ENCODE measurements around the gene AKT2. TPM values are rescaled to one million over a fixed set of nuclear protein-coding genes. Genes with fewer than 3 reads are reported as not detected.

AKT2 gene
- polyA plus RNA-seq, 2 of the 4 experiments (the other 2 are of a cell fraction): 136 to 159 TPM

GRCh38 chr19:40214936-40215335 lies 70.2 kb downstream of the AKT2 start:
- no peak for DNase-seq (ENCODE audit: low read depth in 1 of 2, low spot score in 1 of 2)
- FAIRE-seq: no peak
- ATAC-seq: no peak
- H3K9me3 ChIP-seq: no peaks in the 10 kb centered on the region
- peaks cover 28% of the 10 kb centered on the region for H3K4me1 ChIP-seq
- no peak overlapping the region for H3K4me2 ChIP-seq
- H3K4me3 ChIP-seq: no peak overlapping the region
- 91% methylated on average over 16 of the region's 22 CpGs for WGBS (ENCODE audit: missing lambda C conversion rate)
- no peak for TF ChIP-seq HOXB13 (CRISPR knock-in tag; IDR thresholded peaks at IDR 0.05; ENCODE audit: low read depth)
- no peak for TF ChIP-seq E2F6 (IDR thresholded peaks at IDR 0.05; ENCODE audit: borderline replicate concordance, low read depth)
- no peak overlapping the region for H3K27ac ChIP-seq
- POLR2A ChIA-PET: no interaction called here
- CTCF ChIA-PET: interaction anchor here (1.0 to 8.0 kb wide), 5 partner anchors 11 to 227 kb away, joined by 3 to 149 read pairs (median 3); no protein-coding TSS in a partner anchor

DNA sequence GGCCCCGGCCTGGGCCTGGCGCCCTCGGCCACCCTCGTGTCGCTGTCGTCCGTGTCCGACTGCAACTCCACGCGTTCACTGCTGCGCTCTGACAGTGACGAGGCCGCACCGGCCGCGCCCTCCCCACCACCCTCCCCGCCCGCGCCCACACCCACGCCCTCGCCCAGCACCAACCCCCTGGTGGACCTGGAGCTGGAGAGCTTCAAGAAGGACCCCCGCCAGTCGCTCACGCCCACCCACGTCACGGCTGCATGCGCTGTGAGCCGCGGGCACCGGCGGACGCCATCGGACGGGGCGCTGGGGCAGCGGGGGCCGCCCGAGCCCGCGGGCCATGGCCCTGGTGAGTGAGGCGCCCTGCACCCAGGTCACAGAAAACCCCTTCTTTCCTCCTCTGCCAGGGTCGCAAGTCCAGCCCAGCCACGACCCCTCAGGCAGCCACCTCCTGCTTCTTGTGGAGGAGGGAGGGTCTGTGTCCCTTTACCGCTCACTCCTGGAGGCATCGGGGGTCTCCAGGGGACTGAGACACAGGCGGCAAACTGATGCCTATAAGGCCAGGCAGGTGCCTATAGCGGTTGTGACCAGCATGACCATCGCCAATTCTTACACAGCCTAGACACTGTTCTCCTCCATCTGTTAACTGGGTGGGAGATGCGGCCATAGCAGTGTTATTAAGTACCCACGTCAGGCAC lies 71.1 kb downstream of the AKT2 start:
- peak; percentile 70 for FAIRE-seq
- CTCF ChIA-PET: interaction anchor here (0.5 to 8.0 kb wide), 6 partner anchors 11 to 1668 kb away, joined by 3 to 149 read pairs (median 3); no protein-coding TSS in a partner anchor
- DNase-seq (ENCODE audit: low read depth in 1 of 2, low spot score in 1 of 2): no peak
- TF ChIP-seq RNF2 (IDR thresholded peaks at IDR 0.05; ENCODE audit: borderline replicate concordance, low read depth) (no peak), BHLHE40 (IDR thresholded peaks at IDR 0.05; ENCODE audit: low read depth, low read length) (no peak), RCOR1 (IDR thresholded peaks at IDR 0.05; ENCODE audit: low read depth, low read length) (no peak), HOXA7 (CRISPR knock-in tag; IDR thresholded peaks at IDR 0.05) (no peak), KDM1A (IDR thresholded peaks at IDR 0.05; ENCODE audit: low read depth) (no peak), TFCP2L1 (CRISPR knock-in tag; IDR thresholded peaks at IDR 0.05) (no peak), MAX (IDR thresholded peaks at IDR 0.05) (no peak), RAD21 (conservative IDR thresholded peaks at IDR 0.05 in 1 of 2, IDR thresholded peaks at IDR 0.05 in 1 of 2) (no peak), HDAC2 (IDR thresholded peaks at IDR 0.05) (no peak), ZSCAN20 (CRISPR knock-in tag; IDR thresholded peaks at IDR 0.05) (no peak), SMC3 (IDR thresholded peaks at IDR 0.05) (no peak), E2F6 (IDR thresholded peaks at IDR 0.05; ENCODE audit: borderline replicate concordance, low read depth) (no peak)
- TF ChIP-seq, protein P1, sequence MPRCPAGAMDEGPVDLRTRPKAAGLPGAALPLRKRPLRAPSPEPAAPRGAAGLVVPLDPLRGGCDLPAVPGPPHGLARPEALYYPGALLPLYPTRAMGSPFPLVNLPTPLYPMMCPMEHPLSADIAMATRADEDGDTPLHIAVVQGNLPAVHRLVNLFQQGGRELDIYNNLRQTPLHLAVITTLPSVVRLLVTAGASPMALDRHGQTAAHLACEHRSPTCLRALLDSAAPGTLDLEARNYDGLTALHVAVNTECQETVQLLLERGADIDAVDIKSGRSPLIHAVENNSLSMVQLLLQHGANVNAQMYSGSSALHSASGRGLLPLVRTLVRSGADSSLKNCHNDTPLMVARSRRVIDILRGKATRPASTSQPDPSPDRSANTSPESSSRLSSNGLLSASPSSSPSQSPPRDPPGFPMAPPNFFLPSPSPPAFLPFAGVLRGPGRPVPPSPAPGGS (IDR thresholded peaks at IDR 0.05): no peak
- TF ChIP-seq, protein P2, sequence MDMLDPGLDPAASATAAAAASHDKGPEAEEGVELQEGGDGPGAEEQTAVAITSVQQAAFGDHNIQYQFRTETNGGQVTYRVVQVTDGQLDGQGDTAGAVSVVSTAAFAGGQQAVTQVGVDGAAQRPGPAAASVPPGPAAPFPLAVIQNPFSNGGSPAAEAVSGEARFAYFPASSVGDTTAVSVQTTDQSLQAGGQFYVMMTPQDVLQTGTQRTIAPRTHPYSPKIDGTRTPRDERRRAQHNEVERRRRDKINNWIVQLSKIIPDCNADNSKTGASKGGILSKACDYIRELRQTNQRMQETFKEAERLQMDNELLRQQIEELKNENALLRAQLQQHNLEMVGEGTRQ (IDR thresholded peaks at IDR 0.05): no peak
- TF ChIP-seq, protein P3, sequence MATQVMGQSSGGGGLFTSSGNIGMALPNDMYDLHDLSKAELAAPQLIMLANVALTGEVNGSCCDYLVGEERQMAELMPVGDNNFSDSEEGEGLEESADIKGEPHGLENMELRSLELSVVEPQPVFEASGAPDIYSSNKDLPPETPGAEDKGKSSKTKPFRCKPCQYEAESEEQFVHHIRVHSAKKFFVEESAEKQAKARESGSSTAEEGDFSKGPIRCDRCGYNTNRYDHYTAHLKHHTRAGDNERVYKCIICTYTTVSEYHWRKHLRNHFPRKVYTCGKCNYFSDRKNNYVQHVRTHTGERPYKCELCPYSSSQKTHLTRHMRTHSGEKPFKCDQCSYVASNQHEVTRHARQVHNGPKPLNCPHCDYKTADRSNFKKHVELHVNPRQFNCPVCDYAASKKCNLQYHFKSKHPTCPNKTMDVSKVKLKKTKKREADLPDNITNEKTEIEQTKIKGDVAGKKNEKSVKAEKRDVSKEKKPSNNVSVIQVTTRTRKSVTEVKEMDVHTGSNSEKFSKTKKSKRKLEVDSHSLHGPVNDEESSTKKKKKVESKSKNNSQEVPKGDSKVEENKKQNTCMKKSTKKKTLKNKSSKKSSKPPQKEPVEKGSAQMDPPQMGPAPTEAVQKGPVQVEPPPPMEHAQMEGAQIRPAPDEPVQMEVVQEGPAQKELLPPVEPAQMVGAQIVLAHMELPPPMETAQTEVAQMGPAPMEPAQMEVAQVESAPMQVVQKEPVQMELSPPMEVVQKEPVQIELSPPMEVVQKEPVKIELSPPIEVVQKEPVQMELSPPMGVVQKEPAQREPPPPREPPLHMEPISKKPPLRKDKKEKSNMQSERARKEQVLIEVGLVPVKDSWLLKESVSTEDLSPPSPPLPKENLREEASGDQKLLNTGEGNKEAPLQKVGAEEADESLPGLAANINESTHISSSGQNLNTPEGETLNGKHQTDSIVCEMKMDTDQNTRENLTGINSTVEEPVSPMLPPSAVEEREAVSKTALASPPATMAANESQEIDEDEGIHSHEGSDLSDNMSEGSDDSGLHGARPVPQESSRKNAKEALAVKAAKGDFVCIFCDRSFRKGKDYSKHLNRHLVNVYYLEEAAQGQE (IDR thresholded peaks at IDR 0.05): no peak
- Histone ChIP-seq H3K9me3 (no peaks in the 10 kb centered on the region), H3K4me2 (no peak overlapping the region), H3K4me3 (no peak overlapping the region), H3K27ac (no peak overlapping the region), H3K4me1 (peaks cover 19% of the 10 kb centered on the region)
- WGBS (ENCODE audit: missing lambda C conversion rate): 92% methylated on average over 45 of the region's 50 CpGs
- POLR2A ChIA-PET: no interaction called here
- no peak for ATAC-seq
